HFFc6 (cell line): ENCODE measurements around the gene SOD2. TPM values are rescaled to one million over a fixed set of nuclear protein-coding genes. Genes with fewer than 3 reads are reported as not detected.
"Not testable (repeated sequence)": the region's sequence is repeated elsewhere in the genome, so short reads cannot be mapped to it uniquely, and the experiment has no call there.

Experiments used
- DNase-seq: peaks from one replicate; pipeline ENCODE4 v3.0.0-alpha.2; 2018
- H3K27ac Mint-ChIP-seq: 2 replicates; pipeline ENCODE4 v1.8.0; 2020; ENCODE audit warnings: mild to moderate bottlenecking, mixed read lengths
- H3K27me3 Mint-ChIP-seq: 2 replicates; pipeline ENCODE4 v1.8.0; 2021; ENCODE audit warnings: mild to moderate bottlenecking, moderate library complexity, mixed read lengths; ENCODE audit not compliant: insufficient read depth
- H3K36me3 Mint-ChIP-seq: 2 replicates; pipeline ENCODE4 v1.8.0; 2021; ENCODE audit warnings: low read depth, mixed read lengths
- H3K4me1 Mint-ChIP-seq: 2 replicates; pipeline ENCODE4 v1.8.0; 2020; ENCODE audit warnings: low read depth, mixed read lengths
- H3K4me3 Mint-ChIP-seq: 2 replicates; pipeline ENCODE4 v1.8.0; 2020; ENCODE audit warnings: mild to moderate bottlenecking, moderate library complexity, mixed read lengths
- H3K9me3 Mint-ChIP-seq: 2 replicates; pipeline ENCODE4 v1.8.0; 2020; ENCODE audit warnings: mild to moderate bottlenecking, mixed read lengths
- CTCF ChIP-seq: fragments of 200-600 bp; sonication (generic); IDR thresholded peaks from 2 replicates; pipeline ENCODE4 v1.5.0; 2021; ENCODE audit warnings: antibody characterized with exemption, mild to moderate bottlenecking
- total RNA-seq, 6 experiments: library from RNA; stranded (reverse); fragmentation: NEBNext Ultra II Directional; extraction: Animal tissue kit (Norgen Biotek cat#: 25700); gene quantifications; 2 replicates in 1 of 6; 3 replicates in 5 of 6; pipeline ENCODE4 v1.2.3, GENCODE V29; 2021

SOD2 gene
- total RNA-seq, 6 experiments from 2014 or later = 73.2 to 87.6 (median 75.3) TPM

DNA sequence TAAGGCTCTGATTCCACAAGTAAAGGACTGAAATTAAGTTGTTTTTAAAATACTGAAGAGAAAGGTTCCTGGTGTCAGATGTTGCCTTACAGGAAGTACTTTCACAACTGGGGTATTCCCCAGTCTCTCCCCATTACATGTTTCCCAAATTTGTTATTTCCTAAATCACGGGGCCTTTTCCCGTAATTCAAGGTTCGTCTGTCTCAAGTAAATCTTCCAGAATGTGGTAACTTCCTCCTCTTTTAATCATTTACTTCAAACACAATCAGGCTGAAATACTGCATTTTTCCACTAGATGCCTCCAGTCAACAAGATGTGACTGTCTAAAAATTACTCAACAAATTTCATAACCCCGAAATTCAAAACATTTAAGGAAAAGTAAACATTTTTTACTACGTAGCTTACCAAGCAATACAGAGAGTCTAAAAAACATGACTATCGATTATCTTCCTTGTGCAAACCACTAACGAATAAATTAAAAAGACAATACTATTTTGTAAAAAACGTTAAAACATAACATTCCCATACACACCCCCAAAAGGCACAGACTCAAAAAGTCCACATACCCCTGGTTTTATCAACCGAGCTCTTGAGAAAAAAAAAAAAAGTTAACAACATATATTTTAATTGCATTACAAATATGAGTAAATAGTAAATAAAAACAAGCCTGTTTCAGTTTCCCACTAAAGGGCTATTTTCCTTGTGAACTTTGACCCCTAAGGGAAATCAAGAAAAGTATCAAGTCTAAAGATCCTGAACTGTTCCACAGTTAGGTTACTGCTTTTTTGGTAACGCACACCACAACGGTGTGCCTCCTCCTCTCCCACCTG is 1.7 kb downstream of the SOD2 start:
- Mint-ChIP-seq H3K9me3 (no peaks in the 10 kb centered on the region), H3K4me1 (peaks cover 36% of the 10 kb centered on the region), H3K27me3 (peaks cover 4% of the 10 kb centered on the region), H3K4me3 (peak overlapping the region; percentile 94), H3K36me3 (peaks cover 11% of the 10 kb centered on the region; the same call in 1 of the 2 replicates), H3K27ac (peak overlapping the region; percentile 82)
- TF ChIP-seq CTCF = peak; percentile 89
- DNase-seq = peak; percentile 83

GRCh38 chr6:159690135-159690534 is 2.9 kb downstream of the SOD2 start:
- H3K27me3 Mint-ChIP-seq, H3K9me3 Mint-ChIP-seq, DNase-seq, H3K27ac Mint-ChIP-seq, H3K4me3 Mint-ChIP-seq: not testable (repeated sequence)
- Mint-ChIP-seq H3K4me1 (peaks cover 27% of the 10 kb centered on the region), H3K36me3 (peaks cover 11% of the 10 kb centered on the region; the same call in 1 of the 2 replicates)

DNA sequence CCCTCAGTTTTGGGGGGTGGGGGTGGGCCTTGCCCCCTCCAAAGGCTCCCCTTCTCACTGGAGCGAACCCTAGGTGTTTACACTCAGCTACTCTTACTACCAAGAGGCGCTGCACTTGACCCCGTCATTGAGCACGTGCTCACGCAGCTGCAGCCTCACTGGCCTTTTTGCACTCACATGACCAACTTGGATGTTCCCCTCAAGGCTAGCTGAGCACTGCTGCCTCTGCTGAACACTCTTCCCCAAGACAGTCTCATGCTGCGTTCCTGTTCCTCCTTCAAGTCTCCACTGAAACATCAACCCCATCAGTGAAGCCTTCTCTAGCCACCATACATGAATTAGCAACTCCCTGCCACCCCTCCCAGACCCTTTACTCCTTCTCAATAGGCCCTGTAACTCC is 4.0 kb downstream of the SOD2 start:
- H3K4me1 Mint-ChIP-seq = peaks cover 21% of the 10 kb centered on the region
- peaks cover 15% of the 10 kb centered on the region for H3K36me3 Mint-ChIP-seq
- H3K27me3 Mint-ChIP-seq = peaks cover 2% of the 10 kb centered on the region; the same call in 1 of the 2 replicates
- TF ChIP-seq CTCF = no peak
- no peak for DNase-seq
- H3K27ac Mint-ChIP-seq = no peak overlapping the region
- no peak overlapping the region for H3K4me3 Mint-ChIP-seq
- H3K9me3 Mint-ChIP-seq = no peaks in the 10 kb centered on the region

GRCh38 chr6:159688266-159688905 is 4.7 kb downstream of the SOD2 start:
- Mint-ChIP-seq H3K36me3 (peaks cover 15% of the 10 kb centered on the region), H3K27ac (no peak overlapping the region; the same call in 1 of the 2 replicates), H3K9me3 (no peaks in the 10 kb centered on the region), H3K4me3 (no peak overlapping the region), H3K27me3 (no peaks in the 10 kb centered on the region; the same call in 1 of the 2 replicates), H3K4me1 (peaks cover 17% of the 10 kb centered on the region)
- no peak for TF ChIP-seq CTCF
- DNase-seq = no peak

DNA sequence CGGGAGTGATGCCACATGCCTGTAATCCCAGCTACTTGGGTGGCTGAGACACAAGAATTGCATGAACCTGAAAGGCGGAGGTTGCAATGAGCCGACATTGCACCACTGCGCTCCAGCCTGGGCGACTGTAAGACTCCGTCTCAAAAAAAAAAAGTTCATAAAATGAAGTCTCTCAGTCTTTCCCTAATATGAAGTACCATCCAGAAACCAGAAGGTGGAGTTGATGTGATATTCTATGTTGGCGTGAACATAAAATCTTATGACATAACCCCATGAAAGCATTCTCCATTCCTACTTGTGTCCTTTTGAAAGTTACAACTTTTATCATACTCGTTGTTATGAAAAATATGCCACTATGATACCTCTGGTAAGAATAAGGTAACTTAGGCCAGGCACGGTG is 5.7 kb downstream of the SOD2 start:
- H3K36me3 Mint-ChIP-seq = peaks cover 15% of the 10 kb centered on the region
- peaks cover 19% of the 10 kb centered on the region for H3K4me1 Mint-ChIP-seq
- H3K4me3 Mint-ChIP-seq = no peak overlapping the region
- DNase-seq = no peak
- H3K9me3 Mint-ChIP-seq = no peaks in the 10 kb centered on the region
- TF ChIP-seq CTCF = peak; percentile 38
- H3K27me3 Mint-ChIP-seq = no peaks in the 10 kb centered on the region; the same call in 1 of the 2 replicates
- no peak overlapping the region for H3K27ac Mint-ChIP-seq

DNA sequence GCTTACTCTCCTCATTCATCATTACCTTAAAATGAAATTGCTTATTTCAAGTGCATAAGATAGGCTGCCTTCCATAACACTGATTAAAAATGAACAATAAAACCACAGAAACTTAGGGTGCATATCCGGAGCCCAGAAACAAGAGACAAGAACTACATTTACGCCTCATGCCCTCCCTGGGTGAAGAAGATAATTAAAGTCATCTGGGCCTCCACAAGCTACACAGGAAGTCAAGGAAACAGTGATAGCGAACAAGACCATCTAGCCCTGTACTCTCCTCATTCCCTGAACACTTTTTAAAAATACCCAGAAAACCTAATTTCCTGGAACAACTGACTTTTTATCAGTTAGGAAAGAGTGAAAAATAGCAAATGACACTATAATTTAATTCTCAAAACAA is 6.3 kb downstream of the SOD2 start:
- DNase-seq = no peak
- peaks cover 15% of the 10 kb centered on the region for H3K36me3 Mint-ChIP-seq
- H3K27ac Mint-ChIP-seq = peak overlapping the region; percentile 4; the same call in 1 of the 2 replicates
- H3K9me3 Mint-ChIP-seq = no peaks in the 10 kb centered on the region
- H3K4me3 Mint-ChIP-seq = no peak overlapping the region
- H3K4me1 Mint-ChIP-seq = peaks cover 18% of the 10 kb centered on the region
- H3K27me3 Mint-ChIP-seq = no peaks in the 10 kb centered on the region; the same call in 1 of the 2 replicates
- TF ChIP-seq CTCF = no peak
